HG02588 (cell line): ENCODE data around the gene CEACAM18.
"Not testable (repeated sequence)": the region's sequence is repeated elsewhere in the genome, so short reads cannot be mapped to it uniquely, and the experiment has no call there.

ENCODE experiments used
- ATAC-seq: cut with Tn5 transposase; IDR thresholded peaks from one replicate; pipeline ENCODE4 v1.9.1; 2021; ENCODE audit warnings: mild to moderate bottlenecking, moderate library complexity; ENCODE audit not compliant: unreplicated experiment

The CEACAM18 gene

DNA sequence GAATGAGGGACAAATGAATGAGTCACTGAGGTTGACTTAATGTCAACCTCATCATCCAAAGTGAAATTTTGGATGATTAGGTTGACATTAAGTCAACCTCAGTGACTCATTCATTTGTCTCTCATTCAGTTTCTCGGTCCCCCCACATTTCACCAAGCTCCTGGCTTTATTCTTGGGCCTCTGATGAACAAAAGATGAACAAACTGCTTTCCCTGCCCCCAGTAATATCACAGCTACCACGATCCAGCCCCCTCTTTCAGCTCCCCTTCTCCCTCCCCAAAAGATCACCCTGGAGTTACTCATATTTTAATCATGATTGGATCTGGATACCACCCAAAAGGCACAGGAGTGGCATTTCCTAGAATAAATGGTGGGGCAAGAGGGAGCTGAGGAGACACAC is 10.8 kb downstream of the CEACAM18 start:
- ATAC-seq, result no peak

- ATAC-seq, result no peak
These were observed 12.3 kb downstream of the CEACAM18 start for GRCh38 chr19:51490676-51491075.

- ATAC-seq, result no peak
These were observed 13.2 kb downstream of the CEACAM18 start for GRCh38 chr19:51491586-51491985.

- no peak for ATAC-seq
These were observed 15.4 kb downstream of the CEACAM18 start for GRCh38 chr19:51493776-51494175.

DNA sequence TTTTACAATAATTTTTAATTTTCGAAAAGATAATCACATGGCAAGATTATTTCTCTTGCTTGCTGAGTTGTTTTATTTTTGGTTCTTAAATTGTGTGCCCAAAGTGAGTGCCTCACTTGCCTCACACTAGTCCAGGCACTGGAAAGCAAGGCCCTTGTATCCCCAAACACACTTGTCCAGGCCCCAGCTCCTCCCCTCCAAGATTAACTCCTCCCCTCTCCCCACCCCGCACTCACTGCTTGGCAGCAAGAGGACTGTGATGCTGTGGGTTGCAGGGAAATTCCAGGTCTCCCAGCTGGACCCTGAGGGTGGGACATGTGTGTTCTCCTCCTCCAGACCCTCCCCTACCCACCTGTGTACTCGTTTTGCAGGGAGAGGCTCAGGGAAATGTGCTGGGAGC is 19.3 kb downstream of the CEACAM18 start:
- ATAC-seq, result no peak

DNA sequence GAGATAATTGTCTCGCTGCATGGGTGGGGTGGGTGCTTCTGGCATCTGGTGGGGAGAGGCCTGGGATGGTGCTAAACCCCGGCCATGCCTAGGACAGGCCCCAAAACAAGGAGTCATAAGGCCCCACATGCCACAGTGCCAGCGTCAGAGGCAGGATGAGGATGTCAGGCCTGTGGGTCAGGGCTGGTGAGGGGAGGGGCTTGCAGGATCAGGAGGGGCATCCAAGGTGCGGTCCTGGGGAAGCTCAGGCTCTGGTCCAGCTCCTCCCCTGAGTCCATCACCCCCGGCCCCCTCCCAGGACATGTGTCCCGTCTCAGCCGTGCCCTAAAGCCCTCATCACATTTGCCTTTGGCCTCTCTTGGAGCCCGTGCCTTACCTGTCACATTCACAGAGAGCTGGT is 22.6 kb downstream of the CEACAM18 start:
- not testable (repeated sequence) for ATAC-seq

GRCh38 chr19:51501594-51502263 is 23.4 kb downstream of the CEACAM18 start, which contains the start of gene SIGLEC12:
TSS of gene SIGLEC12 (minus strand) at chr19:51501800. CDS start at chr19:51501733, 67 bp downstream.
- no peak for ATAC-seq

- no peak for ATAC-seq
These were observed 25.0 kb downstream of the CEACAM18 start for GRCh38 chr19:51503286-51503817.

DNA sequence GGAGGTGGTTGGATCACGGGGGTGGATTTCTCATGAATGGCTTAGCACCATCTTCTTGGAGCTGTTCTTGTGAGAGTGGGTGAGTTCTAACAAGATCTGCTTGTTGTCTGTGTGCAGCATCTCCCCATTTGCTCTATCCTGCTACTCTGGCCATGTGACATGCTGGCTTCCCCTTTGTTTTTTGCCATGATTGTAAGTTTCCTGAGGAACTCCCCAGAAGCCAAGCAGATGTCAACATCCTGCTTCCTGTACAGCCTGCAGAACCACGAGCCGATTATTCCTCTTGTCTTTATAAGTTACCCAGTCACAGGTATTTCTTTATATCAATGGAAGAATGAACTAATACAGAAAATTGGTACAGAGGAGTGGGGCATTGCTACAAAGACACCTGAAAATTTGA is 25.6 kb downstream of the CEACAM18 start:
- ATAC-seq, result no peak

GRCh38 chr19:51505904-51506303 is 27.6 kb downstream of the CEACAM18 start:
- no peak for ATAC-seq

DNA sequence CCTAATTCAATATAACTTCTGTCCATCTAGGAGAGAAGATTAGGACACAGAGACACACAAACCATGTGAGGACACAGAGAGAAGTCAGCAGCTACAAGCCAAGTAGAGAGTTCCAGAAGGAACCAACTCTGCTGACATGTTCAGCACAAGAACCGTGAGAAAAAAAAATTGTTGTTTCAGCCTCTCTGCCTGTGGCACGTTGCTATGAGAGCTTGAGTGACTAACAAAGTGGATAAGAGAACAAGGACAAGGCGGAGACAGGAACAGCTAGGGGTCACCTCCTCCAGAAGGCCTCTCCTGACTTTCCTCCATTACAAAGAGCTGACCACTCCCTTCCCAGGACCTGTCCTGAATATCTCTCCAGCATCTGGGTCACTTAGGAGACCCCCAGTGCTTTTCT is 28.9 kb downstream of the CEACAM18 start:
- no peak for ATAC-seq

DNA sequence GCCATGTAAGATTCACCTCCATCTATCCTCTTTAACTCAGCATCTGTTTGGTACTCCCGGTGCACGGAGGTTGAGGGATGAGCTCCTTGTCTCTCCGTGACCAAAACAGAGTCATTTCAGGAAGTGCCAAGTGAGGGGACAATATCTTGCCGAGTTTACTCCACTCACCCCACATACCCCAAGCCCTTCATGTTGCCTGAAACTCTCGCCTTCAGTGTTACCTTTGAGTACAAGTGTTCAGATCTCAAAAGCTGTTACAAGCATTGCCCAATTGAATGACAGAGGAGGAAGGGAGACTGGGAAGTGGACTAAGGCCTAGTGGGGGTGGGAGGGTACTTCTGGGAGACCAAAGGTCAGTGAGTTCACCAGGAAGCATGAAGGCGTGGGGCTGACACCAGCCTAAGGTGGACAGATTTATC is 29.3 kb downstream of the CEACAM18 start:
- no peak for ATAC-seq

DNA sequence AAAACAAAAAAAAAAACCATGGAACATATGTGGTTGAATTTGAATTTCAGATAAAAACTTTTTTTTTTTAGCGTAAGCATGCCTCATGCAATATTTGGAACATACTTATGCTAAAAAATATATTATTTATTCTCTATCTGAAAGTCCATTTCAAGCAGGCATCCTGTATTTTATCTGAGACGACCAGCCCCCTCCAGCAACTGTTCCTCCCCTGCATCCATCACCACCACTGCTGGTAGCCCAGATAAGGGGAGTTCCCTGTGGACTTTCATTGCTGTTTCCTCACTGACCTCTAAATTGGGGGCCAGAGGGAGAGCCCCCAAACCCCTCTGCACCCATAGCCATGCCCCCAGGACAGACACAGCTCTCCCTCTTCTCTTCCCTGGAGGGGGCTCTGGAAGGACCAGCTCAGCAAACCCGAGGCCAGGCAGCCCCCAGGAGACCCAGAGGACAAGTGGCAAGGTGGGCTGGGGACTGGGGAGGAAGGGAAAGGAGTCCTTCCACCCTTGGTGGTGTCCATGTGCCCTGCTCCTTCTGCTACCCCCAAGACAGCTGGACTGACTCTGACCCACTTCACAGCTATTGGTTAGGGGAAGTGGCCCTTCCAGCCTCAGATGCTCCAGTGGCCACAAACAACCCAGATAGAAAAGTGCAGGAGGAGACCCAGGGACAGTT is 29.9 kb downstream of the CEACAM18 start:
- no peak for ATAC-seq

DNA sequence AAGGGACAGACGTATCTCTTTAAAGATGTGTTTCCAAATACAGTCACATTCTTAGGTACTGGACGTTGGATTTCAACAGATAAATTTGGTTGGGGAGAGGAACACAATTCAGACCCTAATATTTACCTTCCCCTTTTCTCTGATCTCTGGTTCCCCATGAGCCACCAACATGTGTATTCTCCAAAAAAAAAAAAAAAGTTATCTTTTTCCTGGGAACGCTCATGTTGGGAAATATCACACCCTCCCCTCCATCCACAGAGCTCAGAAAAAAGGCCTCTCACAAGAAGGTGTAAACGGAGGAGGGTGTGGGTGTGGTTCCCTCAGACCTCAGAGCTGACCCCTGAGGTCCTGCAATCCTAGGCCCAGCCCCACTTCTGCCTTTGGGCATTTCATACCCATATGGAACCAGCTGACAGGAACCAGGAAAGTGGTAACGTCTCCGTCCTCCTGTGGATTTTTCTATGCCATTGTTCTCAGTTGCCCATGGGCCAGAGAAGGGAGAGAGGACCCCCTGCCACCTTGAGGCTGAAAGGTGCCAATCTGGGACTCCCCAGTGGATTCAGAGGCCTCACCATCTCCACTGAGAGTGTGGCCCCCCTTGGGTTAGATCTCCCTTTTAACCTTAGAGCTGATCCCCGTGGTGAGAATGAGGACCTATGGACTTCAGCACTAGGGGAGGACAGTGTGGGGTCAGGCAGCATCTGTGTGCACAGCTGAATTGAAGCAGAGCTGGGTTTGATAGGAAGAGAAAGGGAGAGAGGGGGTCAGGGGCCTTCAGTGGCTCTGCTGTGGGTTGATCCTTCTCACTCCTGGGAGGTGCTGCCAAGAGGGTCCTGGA is 31.7 kb downstream of the CEACAM18 start:
- ATAC-seq, result no peak

GRCh38 chr19:51511353-51511752 is 33.0 kb downstream of the CEACAM18 start:
- ATAC-seq, result no peak

- ATAC-seq, result no peak
These were observed 35.6 kb downstream of the CEACAM18 start for GRCh38 chr19:51513968-51514367.

DNA sequence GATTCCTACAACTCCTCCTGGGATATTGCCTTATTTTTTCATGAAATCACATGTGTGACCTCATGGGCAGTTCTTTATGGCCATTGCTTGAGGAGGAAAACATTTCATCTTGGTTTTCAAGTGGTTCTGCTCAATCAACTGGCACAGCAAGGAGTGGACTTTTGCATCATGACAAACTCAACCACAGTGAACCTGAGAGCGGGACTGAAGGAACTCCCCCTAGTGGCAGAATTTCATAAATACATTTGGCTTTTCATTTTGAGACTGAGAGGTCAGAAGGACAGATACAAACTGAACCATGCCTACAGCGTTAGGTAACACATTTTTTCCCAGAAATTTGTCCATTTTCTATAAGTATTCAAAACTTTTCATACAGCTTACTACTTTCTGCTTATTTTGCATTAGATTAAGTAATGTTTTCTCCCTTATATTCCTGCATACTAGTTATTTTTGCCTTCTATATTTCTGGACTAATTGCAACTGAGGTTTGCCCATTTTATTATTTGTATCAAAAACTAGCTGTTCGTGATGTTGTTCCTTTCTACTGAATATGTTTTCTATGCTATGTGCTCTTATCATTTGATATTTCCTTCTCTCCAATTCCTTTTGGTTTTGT is 36.6 kb downstream of the CEACAM18 start:
- ATAC-seq, result no peak

- ATAC-seq, result no peak
These were observed 42.4 kb downstream of the CEACAM18 start for GRCh38 chr19:51520728-51521127.

DNA sequence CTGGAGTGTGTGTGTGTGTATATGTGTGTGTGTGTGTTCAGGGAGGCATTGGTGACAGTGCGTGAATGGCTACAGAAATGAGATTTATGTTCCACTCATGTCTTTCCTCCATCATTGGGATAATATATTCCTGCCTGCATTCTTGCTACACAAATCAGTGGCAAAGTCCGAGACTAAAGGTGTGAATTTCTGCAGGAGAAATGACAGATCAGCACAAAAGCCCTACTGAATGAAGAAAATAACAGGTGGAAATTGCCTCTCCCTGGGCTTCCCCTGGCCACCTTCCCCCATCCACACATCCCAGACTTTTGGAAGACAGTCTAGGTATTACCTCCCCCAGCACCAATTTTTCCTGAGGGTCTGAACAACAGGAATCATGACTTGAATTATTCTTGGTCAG is 43.0 kb downstream of the CEACAM18 start:
- no peak for ATAC-seq

GRCh38 chr19:51521781-51522180 is 43.4 kb downstream of the CEACAM18 start:
- no peak for ATAC-seq

DNA sequence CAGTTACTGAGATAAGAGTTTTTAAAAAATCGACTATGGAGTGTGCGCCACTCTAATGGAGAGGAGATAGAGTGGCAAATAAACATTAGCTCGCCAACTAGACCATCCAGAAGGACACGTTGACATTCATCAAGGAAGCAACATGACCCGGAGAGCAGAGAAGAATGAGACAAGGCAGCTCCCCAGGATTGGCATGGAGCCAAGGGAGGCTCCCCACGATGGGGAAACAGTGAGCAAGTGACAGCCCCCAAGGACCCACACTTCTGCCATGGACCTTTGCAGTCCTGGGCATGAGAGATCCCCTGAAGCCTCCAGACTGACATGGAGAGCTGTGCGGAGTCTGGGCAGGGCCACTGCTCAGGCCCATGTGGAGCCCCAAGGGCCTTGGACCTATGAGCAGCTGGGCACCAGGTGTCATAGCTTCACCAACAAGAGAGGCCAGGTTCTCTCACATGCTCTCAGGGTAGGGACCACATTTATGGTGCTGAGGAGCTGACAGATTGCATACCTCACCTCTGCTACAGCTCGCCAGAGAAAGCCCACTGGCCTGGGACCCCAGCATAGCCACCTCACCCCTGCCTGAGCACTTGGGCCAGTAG is 46.4 kb downstream of the CEACAM18 start:
- no peak for ATAC-seq
